NCI-H1417 (cell line): Measurements from ENCODE around the gene DYNC1H1.
"Not testable (repeated sequence)": the region's sequence is repeated elsewhere in the genome, so short reads cannot be mapped to it uniquely, and the experiment has no call there.

ENCODE experiments used
- DNase-seq, 3 experiments: peaks; one replicate each; lab custom pipeline; 2025; lab: John Stamatoyannopoulos, UW

The DYNC1H1 gene

GRCh38 chr14:101963656-101964296, 597 bp upstream of the DYNC1H1 start:
- no peak for DNase-seq

- DNase-seq: peak; percentile 70 to 73 (median 72)
These were observed 790 bp downstream of the DYNC1H1 start for GRCh38 chr14:101965181-101965544.

- peak in 2 of 3 experiments; percentile 24 to 59 for DNase-seq
These were observed 1.7 kb downstream of the DYNC1H1 start for GRCh38 chr14:101965770-101966722.

GRCh38 chr14:101966742-101967141, 2.4 kb downstream of the DYNC1H1 start:
- peak in 1 of 3 experiments; percentile 31 for DNase-seq

GRCh38 chr14:101968186-101968585, 3.8 kb downstream of the DYNC1H1 start:
- no peak for DNase-seq

- no peak for DNase-seq
These were observed 5.1 kb downstream of the DYNC1H1 start for GRCh38 chr14:101969481-101969880.

GRCh38 chr14:101970830-101971400, 6.5 kb downstream of the DYNC1H1 start:
- no peak for DNase-seq

- not testable (repeated sequence) for DNase-seq
These were observed 7.1 kb downstream of the DYNC1H1 start for GRCh38 chr14:101971458-101971857.

GRCh38 chr14:101972126-101972866, 7.9 kb downstream of the DYNC1H1 start:
- DNase-seq: no peak

GRCh38 chr14:101973356-101973755, 9.0 kb downstream of the DYNC1H1 start:
- DNase-seq: no peak

GRCh38 chr14:101975231-101975630, 10.9 kb downstream of the DYNC1H1 start:
- no peak for DNase-seq

- no peak for DNase-seq
These were observed 13.1 kb downstream of the DYNC1H1 start for GRCh38 chr14:101977311-101978071.

GRCh38 chr14:101979666-101980065, 15.3 kb downstream of the DYNC1H1 start:
- no peak for DNase-seq

GRCh38 chr14:101980251-101980650, 15.9 kb downstream of the DYNC1H1 start:
- DNase-seq: no peak

- no peak for DNase-seq
These were observed 16.3 kb downstream of the DYNC1H1 start for GRCh38 chr14:101980700-101981099.

GRCh38 chr14:101982621-101983020, 18.2 kb downstream of the DYNC1H1 start:
- no peak for DNase-seq

GRCh38 chr14:101984831-101985230, 20.5 kb downstream of the DYNC1H1 start:
- not testable (repeated sequence) for DNase-seq

- no peak for DNase-seq
These were observed 21.6 kb downstream of the DYNC1H1 start for GRCh38 chr14:101985957-101986356.

- no peak for DNase-seq
These were observed 22.6 kb downstream of the DYNC1H1 start for GRCh38 chr14:101986953-101987352.

- no peak for DNase-seq
These were observed 24.0 kb downstream of the DYNC1H1 start for GRCh38 chr14:101988377-101988776.

GRCh38 chr14:101991352-101991751, 27.0 kb downstream of the DYNC1H1 start:
- no peak for DNase-seq
